ENCODE results near the gene CANT1. TPM values are rescaled to one million over a fixed set of nuclear protein-coding genes. Genes with fewer than 3 reads are reported as not detected.
A peak's percentile ranks its signal among the peaks of the same experiment; 100 is the strongest.

The CANT1 gene
- total RNA-seq, 4 donors from 2014 or later: 21.2 to 33.7 (median 27.0) TPM

DNA sequence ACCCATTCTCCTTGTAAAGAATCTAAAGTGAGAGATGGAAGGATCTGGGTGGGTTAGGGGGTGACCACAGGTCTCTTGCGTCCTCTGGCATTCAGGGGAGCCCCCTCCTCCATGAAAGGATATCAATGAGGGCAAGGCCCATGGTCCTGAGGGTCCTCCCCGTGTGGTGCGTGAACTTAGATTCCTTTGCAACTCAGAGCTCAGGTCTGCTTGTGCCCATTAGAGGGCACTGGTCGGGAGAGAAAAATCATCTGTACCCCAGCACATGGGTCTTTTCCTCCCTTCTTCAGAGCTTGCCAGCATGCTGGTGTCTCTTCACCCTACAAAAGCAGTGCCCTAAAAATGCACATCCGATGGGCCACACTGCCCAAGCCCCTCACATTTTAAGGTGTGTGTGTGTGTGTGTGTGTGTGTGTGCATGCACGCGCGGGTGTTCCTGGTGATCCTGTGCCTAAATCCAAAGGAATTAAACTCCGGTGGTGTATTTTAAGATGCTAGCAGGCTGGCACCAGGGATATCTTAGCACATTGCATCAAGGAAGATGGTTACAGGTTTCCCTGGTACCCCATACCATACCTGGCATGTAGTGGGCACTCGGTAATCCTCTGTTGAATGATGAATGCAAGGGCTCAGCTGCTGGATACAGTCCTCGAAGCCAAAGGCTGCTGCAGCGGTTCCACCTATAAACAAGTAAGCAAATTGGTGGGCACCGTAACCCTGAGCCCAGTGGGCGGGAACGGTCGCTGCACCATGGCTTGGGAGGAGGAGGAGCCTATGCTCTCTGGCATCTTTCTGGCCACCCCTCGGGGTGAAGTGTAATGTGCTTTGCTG is 19.1 kb upstream of the CANT1 start:
- Histone ChIP-seq H3K36me3 (peaks cover 0 to 3% (median 0%) of the 10 kb centered on the region in 4 donors), H3K4me1 (peaks cover 51 to 75% (median 62%) of the 10 kb centered on the region in 4 donors), H3K9me3 (no peaks in the 10 kb centered on the region), H3K4me3 (no peak overlapping the region), H3K27me3 (peaks cover 0 to 6% (median 0%) of the 10 kb centered on the region in 4 donors), H3K27ac (replicated peaks in 1 of 4) (peak overlapping the region; percentile 75 to 88 (median 78))
- WGBS: 74% methylated on average over 12 of the region's 17 CpGs
- TF ChIP-seq, protein P1, sequence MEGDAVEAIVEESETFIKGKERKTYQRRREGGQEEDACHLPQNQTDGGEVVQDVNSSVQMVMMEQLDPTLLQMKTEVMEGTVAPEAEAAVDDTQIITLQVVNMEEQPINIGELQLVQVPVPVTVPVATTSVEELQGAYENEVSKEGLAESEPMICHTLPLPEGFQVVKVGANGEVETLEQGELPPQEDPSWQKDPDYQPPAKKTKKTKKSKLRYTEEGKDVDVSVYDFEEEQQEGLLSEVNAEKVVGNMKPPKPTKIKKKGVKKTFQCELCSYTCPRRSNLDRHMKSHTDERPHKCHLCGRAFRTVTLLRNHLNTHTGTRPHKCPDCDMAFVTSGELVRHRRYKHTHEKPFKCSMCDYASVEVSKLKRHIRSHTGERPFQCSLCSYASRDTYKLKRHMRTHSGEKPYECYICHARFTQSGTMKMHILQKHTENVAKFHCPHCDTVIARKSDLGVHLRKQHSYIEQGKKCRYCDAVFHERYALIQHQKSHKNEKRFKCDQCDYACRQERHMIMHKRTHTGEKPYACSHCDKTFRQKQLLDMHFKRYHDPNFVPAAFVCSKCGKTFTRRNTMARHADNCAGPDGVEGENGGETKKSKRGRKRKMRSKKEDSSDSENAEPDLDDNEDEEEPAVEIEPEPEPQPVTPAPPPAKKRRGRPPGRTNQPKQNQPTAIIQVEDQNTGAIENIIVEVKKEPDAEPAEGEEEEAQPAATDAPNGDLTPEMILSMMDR (IDR thresholded peaks at IDR 0.05): peak in 2 of 3 experiments; percentile 11 to 29
- no peak for TF ChIP-seq POLR2A (IDR thresholded peaks at IDR 0.05; ENCODE audit: low read depth)
- no peak for DNase-seq (ENCODE audit: extremely low spot score)
- intact Hi-C loops (cut with DNase I): no loop called here

DNA sequence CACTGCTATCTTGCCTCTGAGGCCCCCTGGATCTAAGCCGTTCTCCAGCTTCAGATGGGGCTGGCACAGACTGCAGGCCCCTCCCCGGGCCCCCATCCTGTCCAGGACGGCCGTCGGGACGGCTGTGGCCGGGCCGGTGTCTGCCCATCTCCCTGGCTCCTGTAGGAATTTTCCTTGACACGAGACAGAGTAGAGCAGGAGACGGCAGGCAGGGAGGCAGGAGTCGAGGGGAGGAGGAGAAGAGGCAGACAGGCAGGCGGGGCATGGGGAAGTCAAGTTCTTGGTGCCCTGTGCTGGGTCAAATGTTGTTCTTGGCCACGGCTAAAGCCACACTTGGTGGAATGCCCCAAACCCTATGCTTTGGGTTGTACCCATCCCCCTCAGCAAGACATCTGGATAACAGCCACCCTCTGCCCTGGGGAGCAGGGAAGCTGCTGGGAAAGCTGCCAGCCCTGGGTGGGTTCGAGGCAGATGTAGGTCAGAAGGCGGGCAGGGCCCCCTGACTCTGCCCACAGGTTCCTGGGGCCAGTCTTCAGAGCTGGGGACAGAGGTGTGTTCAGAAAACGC is 18.4 kb upstream of the CANT1 start:
- H3K27me3 ChIP-seq: peaks cover 0 to 6% (median 0%) of the 10 kb centered on the region in 4 donors
- no peak for DNase-seq (ENCODE audit: extremely low spot score)
- 19% methylated on average over 16 of the region's 16 CpGs for WGBS
- TF ChIP-seq EP300 (IDR thresholded peaks at IDR 0.05): no peak
- no peak for TF ChIP-seq POLR2A (IDR thresholded peaks at IDR 0.05; ENCODE audit: low read depth)
- peaks cover 0 to 3% (median 0%) of the 10 kb centered on the region in 4 donors for H3K36me3 ChIP-seq
- peaks cover 51 to 75% (median 62%) of the 10 kb centered on the region in 4 donors for H3K4me1 ChIP-seq
- H3K9me3 ChIP-seq: no peaks in the 10 kb centered on the region
- intact Hi-C loops (cut with DNase I): no loop called here
- peak overlapping the region; percentile 75 to 88 (median 78) for H3K27ac ChIP-seq (replicated peaks in 1 of 4)
- peak overlapping the region; percentile 9 to 79 (median 34) for H3K4me3 ChIP-seq

GRCh38 chr17:79027274-79027924 is 17.8 kb upstream of the CANT1 start:
- intact Hi-C loops (cut with DNase I): no loop called here
- 46% methylated on average over 7 of the region's 10 CpGs for WGBS
- peaks cover 55 to 74% (median 64%) of the 10 kb centered on the region in 4 donors for H3K4me1 ChIP-seq
- peaks cover 0 to 3% (median 0%) of the 10 kb centered on the region in 4 donors for H3K36me3 ChIP-seq
- H3K9me3 ChIP-seq: no peaks in the 10 kb centered on the region
- peak overlapping the region; percentile 75 to 88 (median 78) for H3K27ac ChIP-seq (replicated peaks in 1 of 4)
- no peak for DNase-seq (ENCODE audit: extremely low spot score)
- TF ChIP-seq EP300 (IDR thresholded peaks at IDR 0.05): no peak
- H3K27me3 ChIP-seq: peaks cover 0 to 6% (median 0%) of the 10 kb centered on the region in 4 donors
- peak overlapping the region; percentile 9 to 79 (median 34) for H3K4me3 ChIP-seq

DNA sequence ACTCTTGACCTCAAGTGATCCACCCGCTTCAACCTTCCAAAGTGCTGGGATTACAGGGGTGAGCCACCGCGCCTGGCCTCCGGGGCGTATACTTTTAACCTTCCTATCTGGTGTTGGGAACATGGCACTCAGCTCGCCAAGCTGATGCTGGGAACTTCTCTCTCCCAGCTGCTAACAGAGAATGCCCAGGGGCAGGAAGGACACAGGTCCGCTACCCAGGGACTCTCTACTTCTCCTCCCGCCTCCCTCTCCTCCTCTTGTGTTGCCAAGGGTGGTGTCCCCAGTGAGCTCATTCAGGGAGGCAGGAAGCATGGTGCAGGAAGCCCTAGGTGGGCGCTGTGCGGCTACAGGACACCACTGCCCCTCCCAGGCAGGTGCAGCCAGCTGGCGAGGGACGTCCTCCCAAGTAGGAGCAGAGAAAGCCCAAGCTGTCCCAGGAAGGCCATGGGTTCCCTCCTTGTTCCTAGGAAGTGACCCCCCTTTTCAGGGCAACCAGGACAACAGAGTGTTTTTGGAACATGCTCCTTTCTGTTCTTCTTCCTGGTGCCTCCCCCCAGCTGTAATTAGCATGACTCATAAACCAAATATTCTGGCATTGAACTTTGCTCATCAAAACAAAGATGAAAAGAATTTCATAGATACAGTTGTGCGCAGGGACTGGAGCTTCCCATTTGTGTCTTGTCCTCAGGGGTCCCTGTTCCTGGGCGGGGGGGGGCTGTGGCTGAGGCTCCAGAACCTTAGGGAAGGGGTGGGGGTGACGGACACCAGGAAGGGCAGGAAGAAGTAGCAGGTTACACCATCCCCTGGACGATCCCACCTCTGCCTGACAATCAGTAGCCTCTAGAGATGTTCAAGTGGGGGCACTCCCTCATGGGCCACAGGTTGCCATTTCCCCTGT is 17.1 kb upstream of the CANT1 start:
- intact Hi-C loops (cut with DNase I): no loop called here
- peaks cover 0 to 6% (median 0%) of the 10 kb centered on the region in 4 donors for H3K27me3 ChIP-seq
- peaks cover 0 to 3% (median 0%) of the 10 kb centered on the region in 4 donors for H3K36me3 ChIP-seq
- DNase-seq (ENCODE audit: extremely low spot score): no peak
- H3K9me3 ChIP-seq: no peaks in the 10 kb centered on the region
- H3K4me3 ChIP-seq: peak overlapping the region; percentile 16 to 79 (median 34)
- peaks cover 63 to 73% (median 66%) of the 10 kb centered on the region in 4 donors for H3K4me1 ChIP-seq
- 66% methylated on average over 11 of the region's 16 CpGs for WGBS
- TF ChIP-seq POLR2A (IDR thresholded peaks at IDR 0.05; ENCODE audit: low read depth): no peak
- TF ChIP-seq, protein P1 (IDR thresholded peaks at IDR 0.05): no peak
- peak; percentile 45 for TF ChIP-seq EP300 (IDR thresholded peaks at IDR 0.05)
- peak; percentile 63 to 75 for TF ChIP-seq POLR2AphosphoS5 (IDR thresholded peaks at IDR 0.05)
- peak overlapping the region; percentile 75 to 88 (median 78) for H3K27ac ChIP-seq (replicated peaks in 1 of 4)

Data from esophagus muscularis mucosa (tissue), 4 donors.